Measurements from ENCODE around the gene PTN.
"Not testable (repeated sequence)": the region's sequence is repeated elsewhere in the genome, so short reads cannot be mapped to it uniquely, and the experiment has no call there.

Gene PTN

DNA sequence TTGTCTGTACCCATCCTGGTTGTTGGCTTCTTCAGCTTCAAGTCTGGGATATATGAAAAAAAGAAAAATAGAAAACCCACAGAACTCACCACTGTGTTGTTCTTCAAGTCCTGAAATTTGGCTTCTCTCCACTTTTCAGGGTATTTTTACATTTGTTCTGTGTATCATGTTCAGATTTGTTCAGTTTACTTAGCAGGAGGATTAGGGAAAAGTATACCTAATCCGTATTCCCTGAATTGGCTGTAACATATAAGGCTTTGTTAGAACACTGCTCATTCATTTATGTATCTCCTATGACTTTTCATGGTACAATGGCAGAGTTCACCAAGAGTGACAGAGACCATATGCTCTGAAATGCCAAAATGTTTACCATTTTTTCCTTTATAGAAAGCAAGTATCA, 146.9 kb downstream of the PTN start:
- DNase-seq (ENCODE audit: insufficient read length, low spot score) (no peak), FAIRE-seq (no peak)

DNA sequence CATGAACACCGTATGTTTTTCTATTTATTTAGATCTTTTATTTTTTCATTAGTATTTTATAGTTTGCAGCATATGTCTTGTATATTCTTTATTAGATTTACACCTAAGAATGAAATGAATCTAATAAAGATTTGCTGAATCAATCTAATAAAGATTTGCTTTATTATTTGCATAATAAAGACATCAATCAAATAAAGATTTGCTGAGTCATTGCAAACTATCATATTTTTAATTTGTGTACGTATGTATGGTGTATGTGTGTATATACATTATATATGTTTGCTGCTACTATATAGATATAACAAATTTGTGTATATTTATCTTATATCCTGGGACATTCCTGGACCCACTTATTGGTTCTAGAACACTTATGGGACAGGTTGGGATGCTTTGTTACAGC, 147.5 kb downstream of the PTN start:
- no peak for DNase-seq (ENCODE audit: insufficient read length, low spot score)
- no peak for FAIRE-seq

DNA sequence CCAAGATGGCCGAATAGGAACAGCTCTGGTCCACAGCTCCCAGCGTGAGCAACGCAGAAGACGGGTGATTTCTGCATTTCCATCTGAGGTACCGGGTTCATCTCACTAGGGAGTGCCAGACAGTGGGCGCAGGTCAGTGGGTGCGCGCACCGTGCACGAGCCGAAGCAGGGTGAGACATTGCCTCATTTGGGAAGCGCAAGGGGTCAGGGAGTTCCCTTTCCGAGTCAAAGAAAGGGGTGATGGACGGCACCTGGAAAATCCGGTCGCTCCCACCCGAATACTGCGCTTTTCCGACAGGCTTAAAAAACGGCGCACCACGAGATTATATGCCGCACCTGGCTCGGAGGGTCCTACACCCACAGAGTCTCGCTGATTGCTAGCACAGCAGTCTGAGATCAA, 161.9 kb downstream of the PTN start:
- FAIRE-seq; DNase-seq (ENCODE audit: insufficient read length, low spot score): not testable (repeated sequence)

All from GM19239 (cell line).